Measurements from ENCODE around the gene FCHO1.

DNA sequence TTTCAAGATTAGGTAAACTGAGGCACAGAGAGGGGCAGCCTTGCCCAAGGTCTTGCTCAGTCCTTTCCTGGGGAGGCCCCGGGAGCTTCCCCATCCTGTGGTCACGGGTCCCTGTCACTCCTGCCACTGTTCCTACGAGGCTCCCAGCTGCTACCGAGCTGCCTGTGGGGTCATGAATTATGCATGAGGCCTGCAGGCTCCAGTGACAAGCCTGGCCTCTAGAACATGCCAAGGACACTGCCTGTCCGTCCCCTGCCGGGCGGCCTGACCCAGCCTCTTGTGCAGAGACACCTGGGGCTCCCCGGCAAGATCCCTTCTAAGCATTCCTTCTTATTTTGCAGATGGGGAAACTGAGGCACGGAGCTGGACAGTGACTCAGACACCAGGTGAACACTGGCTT is 2.7 kb downstream of the FCHO1 start:
- TF ChIP-seq MAX (IDR thresholded peaks at IDR 0.05; ENCODE audit: insufficient read depth, insufficient read length) (no peak), EZH2 (IDR thresholded peaks at IDR 0.05; ENCODE audit: borderline replicate concordance, low read depth, low read length, severe bottlenecking) (no peak), POLR2A (IDR thresholded peaks at IDR 0.05; ENCODE audit: low read depth, low read length) (no peak), GATA2 (IDR thresholded peaks at IDR 0.05; ENCODE audit: insufficient read depth, insufficient read length, low read depth, low read length) (no peak)
- TF ChIP-seq, protein P1, sequence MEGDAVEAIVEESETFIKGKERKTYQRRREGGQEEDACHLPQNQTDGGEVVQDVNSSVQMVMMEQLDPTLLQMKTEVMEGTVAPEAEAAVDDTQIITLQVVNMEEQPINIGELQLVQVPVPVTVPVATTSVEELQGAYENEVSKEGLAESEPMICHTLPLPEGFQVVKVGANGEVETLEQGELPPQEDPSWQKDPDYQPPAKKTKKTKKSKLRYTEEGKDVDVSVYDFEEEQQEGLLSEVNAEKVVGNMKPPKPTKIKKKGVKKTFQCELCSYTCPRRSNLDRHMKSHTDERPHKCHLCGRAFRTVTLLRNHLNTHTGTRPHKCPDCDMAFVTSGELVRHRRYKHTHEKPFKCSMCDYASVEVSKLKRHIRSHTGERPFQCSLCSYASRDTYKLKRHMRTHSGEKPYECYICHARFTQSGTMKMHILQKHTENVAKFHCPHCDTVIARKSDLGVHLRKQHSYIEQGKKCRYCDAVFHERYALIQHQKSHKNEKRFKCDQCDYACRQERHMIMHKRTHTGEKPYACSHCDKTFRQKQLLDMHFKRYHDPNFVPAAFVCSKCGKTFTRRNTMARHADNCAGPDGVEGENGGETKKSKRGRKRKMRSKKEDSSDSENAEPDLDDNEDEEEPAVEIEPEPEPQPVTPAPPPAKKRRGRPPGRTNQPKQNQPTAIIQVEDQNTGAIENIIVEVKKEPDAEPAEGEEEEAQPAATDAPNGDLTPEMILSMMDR (IDR thresholded peaks at IDR 0.05; ENCODE audit: extremely low read depth in 1 of 2, insufficient read depth in 1 of 2, low read depth in 1 of 2, low read length in 2 of 2) = no peak
